ENCODE measurements around the gene CYP27B1. TPM values are rescaled to one million over a fixed set of nuclear protein-coding genes. Genes with fewer than 3 reads are reported as not detected.

The CYP27B1 gene
- polyA plus RNA-seq, 1 experiment: 0.29 TPM

- peaks cover 39% of the 10 kb centered on the region for H3K27me3 ChIP-seq (ENCODE audit: control insufficient read depth, insufficient read depth, low read length)
- H3K4me3 ChIP-seq (ENCODE audit: low read depth, low read length): no peak overlapping the region
- H3K27ac ChIP-seq (ENCODE audit: low read depth, low read length): no peak overlapping the region
- H3K9me3 ChIP-seq (ENCODE audit: control insufficient read depth, insufficient read depth, low read length): no peaks in the 10 kb centered on the region; the same call in 1 of the 2 replicates
- DNase-seq (ENCODE audit: low read depth, low spot score): no peak
- no peak for TF ChIP-seq CTCF (IDR thresholded peaks at IDR 0.05; ENCODE audit: low read depth, low read length)
- ChIA-PET POLR2A (interaction anchor here (0.9 kb wide), 1 partner anchor 11 kb away, joined by 3 read pairs; no protein-coding TSS in a partner anchor), CTCF (no interaction called here)
These were observed 5.4 kb downstream of the CYP27B1 start for GRCh38 chr12:57761391-57761998.

- H3K9me3 ChIP-seq (ENCODE audit: control insufficient read depth, insufficient read depth, low read length): no peaks in the 10 kb centered on the region; the same call in 1 of the 2 replicates
- no peak for DNase-seq (ENCODE audit: low read depth, low spot score)
- ChIA-PET POLR2A (no interaction called here), CTCF (no interaction called here)
- TF ChIP-seq CTCF (IDR thresholded peaks at IDR 0.05; ENCODE audit: low read depth, low read length): no peak
- H3K4me3 ChIP-seq (ENCODE audit: low read depth, low read length): no peak overlapping the region
- H3K27me3 ChIP-seq (ENCODE audit: control insufficient read depth, insufficient read depth, low read length): peaks cover 31% of the 10 kb centered on the region
- H3K27ac ChIP-seq (ENCODE audit: low read depth, low read length): no peak overlapping the region
These were observed 6.4 kb downstream of the CYP27B1 start for GRCh38 chr12:57760347-57760982.

GRCh38 chr12:57759360-57759980 is 7.4 kb downstream of the CYP27B1 start:
- Histone ChIP-seq H3K9me3 (ENCODE audit: control insufficient read depth, insufficient read depth, low read length) (no peaks in the 10 kb centered on the region; the same call in 1 of the 2 replicates), H3K4me3 (ENCODE audit: low read depth, low read length) (no peak overlapping the region), H3K27ac (ENCODE audit: low read depth, low read length) (no peak overlapping the region), H3K27me3 (ENCODE audit: control insufficient read depth, insufficient read depth, low read length) (peaks cover 21% of the 10 kb centered on the region)
- peak; percentile 48 for TF ChIP-seq CTCF (IDR thresholded peaks at IDR 0.05; ENCODE audit: low read depth, low read length)
- CTCF ChIA-PET: interaction anchor here (1.0 to 1.4 kb wide), 2 partner anchors 22 to 146 kb away, joined by 3 to 4 read pairs; no protein-coding TSS in a partner anchor
- POLR2A ChIA-PET: no interaction called here
- DNase-seq (ENCODE audit: low read depth, low spot score): no peak

GRCh38 chr12:57758552-57759359 is 8.1 kb downstream of the CYP27B1 start:
- no peak for TF ChIP-seq CTCF (IDR thresholded peaks at IDR 0.05; ENCODE audit: low read depth, low read length)
- ChIA-PET POLR2A (no interaction called here), CTCF (interaction anchor here (1.0 to 1.4 kb wide), 2 partner anchors 23 to 147 kb away, joined by 3 to 4 read pairs; no protein-coding TSS in a partner anchor)
- Histone ChIP-seq H3K4me3 (ENCODE audit: low read depth, low read length) (no peak overlapping the region), H3K27ac (ENCODE audit: low read depth, low read length) (no peak overlapping the region), H3K9me3 (ENCODE audit: control insufficient read depth, insufficient read depth, low read length) (no peaks in the 10 kb centered on the region; the same call in 1 of the 2 replicates), H3K27me3 (ENCODE audit: control insufficient read depth, insufficient read depth, low read length) (peaks cover 21% of the 10 kb centered on the region)
- DNase-seq (ENCODE audit: low read depth, low spot score): no peak

All from AG04450 (cell line).